Brain microvascular endothelial cell (primary cell): ENCODE measurements around the gene USP49.

Source experiments
- DNase-seq: peaks from one replicate; pipeline ENCODE4 v3.0.0-alpha.2; 2020
- H3K27ac ChIP-seq: fragments of 250-450 bp; sonication (Bioruptor Pico); 2 replicates; pipeline ENCODE4 v1.5.1; 2020; ENCODE audit warnings: mild to moderate bottlenecking, moderate library complexity
- H3K27me3 ChIP-seq: fragments of 250-450 bp; sonication (Bioruptor Pico); replicated peaks from 2 replicates; pipeline ENCODE4 v1.5.1; 2020; ENCODE audit warnings: mild to moderate bottlenecking
- H3K36me3 ChIP-seq: fragments of 250-450 bp; sonication (Bioruptor Pico); replicated peaks from 2 replicates; pipeline ENCODE4 v1.5.1; 2020; ENCODE audit warnings: mild to moderate bottlenecking
- H3K4me3 ChIP-seq: 2 replicates; pipeline ENCODE4 v1.5.1; 2011; ENCODE audit warnings: low read depth, mild to moderate bottlenecking, control low read depth, low read length, moderate library complexity
- CTCF ChIP-seq: IDR thresholded peaks from 2 replicates; pipeline ENCODE4 v1.5.1; 2011; ENCODE audit warnings: low read depth, mild to moderate bottlenecking, moderate library complexity, low read length, control low read depth, inconsistent platforms; ENCODE audit errors: missing control alignments
- in situ Hi-C: cut with HindIII; loops from 2 replicates; pipeline ENCODE4 v1.10.0; 2017; ENCODE audit warnings: low sequenced_read_pairs, low pct_ligation_motif_present

Gene USP49

GRCh38 chr6:41937472-41937860, 42.3 kb upstream of the USP49 start:
- in situ Hi-C loops, result no loop called here
- no peak overlapping the region for H3K27ac ChIP-seq
- H3K27me3 ChIP-seq, result no peaks in the 10 kb centered on the region
- TF ChIP-seq CTCF, result no peak
- no peak overlapping the region for H3K4me3 ChIP-seq
- peaks cover 46% of the 10 kb centered on the region for H3K36me3 ChIP-seq
- DNase-seq, result no peak

- Histone ChIP-seq H3K27me3 (no peaks in the 10 kb centered on the region), H3K36me3 (peaks cover 58% of the 10 kb centered on the region), H3K4me3 (no peak overlapping the region), H3K27ac (no peak overlapping the region)
- peak; percentile 76 for DNase-seq
- TF ChIP-seq CTCF, result peak; percentile 96
- in situ Hi-C loops, result no loop called here
Measured at GRCh38 chr6:41936073-41936837, 41.1 kb upstream of the USP49 start.

- DNase-seq, result no peak
Measured at GRCh38 chr6:41935685-41936072, 40.5 kb upstream of the USP49 start.

GRCh38 chr6:41935193-41935574, 40.0 kb upstream of the USP49 start:
- Histone ChIP-seq H3K4me3 (no peak overlapping the region), H3K27ac (no peak overlapping the region), H3K36me3 (peaks cover 68% of the 10 kb centered on the region), H3K27me3 (no peaks in the 10 kb centered on the region)
- DNase-seq, result no peak
- no peak for TF ChIP-seq CTCF
- in situ Hi-C loops, result no loop called here

More at GRCh38 chr6:41935685-41936072, 40.5 kb upstream of the USP49 start:
- no peaks in the 10 kb centered on the region for H3K27me3 ChIP-seq
- no peak overlapping the region for H3K27ac ChIP-seq
- no peak overlapping the region for H3K4me3 ChIP-seq
- no peak for TF ChIP-seq CTCF
- H3K36me3 ChIP-seq, result peaks cover 63% of the 10 kb centered on the region
- in situ Hi-C loops, result no loop called here

GRCh38 chr6:41934278-41935192, 39.4 kb upstream of the USP49 start:
- Histone ChIP-seq H3K27me3 (no peaks in the 10 kb centered on the region), H3K4me3 (no peak overlapping the region), H3K27ac (no peak overlapping the region), H3K36me3 (peaks cover 74% of the 10 kb centered on the region)
- TF ChIP-seq CTCF, result no peak
- in situ Hi-C loops, result no loop called here
- DNase-seq, result no peak
